ENCODE data around the gene TRIM2. TPM values are rescaled to one million over a fixed set of nuclear protein-coding genes. Genes with fewer than 3 reads are reported as not detected.

Gene TRIM2
- total and polyA plus RNA-seq, 4 donors, result 3.4 to 15.5 (median 8.9) TPM

GRCh38 chr4:153347117-153347516, 142.9 kb downstream of the TRIM2 start (continued):
- no peak for TF ChIP-seq CTCF (IDR thresholded peaks at IDR 0.05; ENCODE audit: low read depth, low read length, missing input control)
- TF ChIP-seq JUND (IDR thresholded peaks at IDR 0.05), result no peak
- no peak for TF ChIP-seq NR2F2 (IDR thresholded peaks at IDR 0.05)
- no peak for TF ChIP-seq YY1 (IDR thresholded peaks at IDR 0.05)
- no peak for TF ChIP-seq RXRA (IDR thresholded peaks at IDR 0.05)
- no peak for TF ChIP-seq EGR1 (IDR thresholded peaks at IDR 0.05; ENCODE audit: low read depth in 2 of 2)
- no peak for TF ChIP-seq ATF3 (IDR thresholded peaks at IDR 0.05)
- TF ChIP-seq FOXA1 (IDR thresholded peaks at IDR 0.05), result no peak
- TF ChIP-seq HNF4A (conservative IDR thresholded peaks at IDR 0.05), result no peak

- 84% methylated on average over 4 of the region's 4 CpGs for WGBS
- no peak for DNase-seq (ENCODE audit: low spot score)
- TF ChIP-seq EGR1 (IDR thresholded peaks at IDR 0.05; ENCODE audit: low read depth in 2 of 2), result no peak
- Histone ChIP-seq H3K9me3 (ENCODE audit: control insufficient read depth in 4 of 4, low read length in 3 of 4) (no peaks in the 10 kb centered on the region), H3K36me3 (ENCODE audit: control insufficient read depth in 4 of 4, insufficient read depth in 3 of 4, low read depth in 1 of 4, low read length in 3 of 4) (no peaks in the 10 kb centered on the region), H3K27ac (ENCODE audit: low read depth in 1 of 2, low read length in 2 of 2) (no peak overlapping the region), H3K4me1 (ENCODE audit: control insufficient read depth in 4 of 4, insufficient read depth in 4 of 4, low read length in 3 of 4) (peaks cover 1 to 21% (median 12%) of the 10 kb centered on the region in 4 donors), H3K9ac (ENCODE audit: low read depth in 1 of 2, low read length in 2 of 2) (no peak overlapping the region), H3K27me3 (ENCODE audit: control insufficient read depth in 4 of 4, insufficient read depth in 4 of 4, low read length in 3 of 4) (no peaks in the 10 kb centered on the region), H3K4me3 (ENCODE audit: low read depth in 1 of 3, low read length in 3 of 3) (no peak overlapping the region)
Measured at GRCh38 chr4:153348006-153348405, 143.8 kb downstream of the TRIM2 start.

GRCh38 chr4:153349206-153349805, 145.1 kb downstream of the TRIM2 start:
- H3K4me3 ChIP-seq (ENCODE audit: low read depth in 1 of 3, low read length in 3 of 3), result no peak overlapping the region
- no peaks in the 10 kb centered on the region for H3K36me3 ChIP-seq (ENCODE audit: control insufficient read depth in 4 of 4, insufficient read depth in 3 of 4, low read depth in 1 of 4, low read length in 3 of 4)
- H3K9me3 ChIP-seq (ENCODE audit: control insufficient read depth in 4 of 4, low read length in 3 of 4), result no peaks in the 10 kb centered on the region
- H3K4me1 ChIP-seq (ENCODE audit: control insufficient read depth in 4 of 4, insufficient read depth in 4 of 4, low read length in 3 of 4), result peaks cover under 1 to 17% (median 10%) of the 10 kb centered on the region in 4 donors
- WGBS, result 94% methylated on average over 1 of the region's 1 CpG
- no peak for DNase-seq (ENCODE audit: low spot score)
- no peak overlapping the region for H3K9ac ChIP-seq (ENCODE audit: low read depth in 1 of 2, low read length in 2 of 2)
- H3K27ac ChIP-seq (ENCODE audit: low read depth in 1 of 2, low read length in 2 of 2), result no peak overlapping the region
- TF ChIP-seq MAX (IDR thresholded peaks at IDR 0.05), result no peak
- no peak for TF ChIP-seq CTCF (IDR thresholded peaks at IDR 0.05; ENCODE audit: low read depth, low read length, missing input control)
- no peak for TF ChIP-seq REST (IDR thresholded peaks at IDR 0.05)
- TF ChIP-seq ZBTB33 (IDR thresholded peaks at IDR 0.05), result no peak
- TF ChIP-seq HNF4G (IDR thresholded peaks at IDR 0.05), result no peak
- TF ChIP-seq JUND (IDR thresholded peaks at IDR 0.05), result no peak
- TF ChIP-seq RAD21 (IDR thresholded peaks at IDR 0.05), result no peak
- TF ChIP-seq HNF4A (conservative IDR thresholded peaks at IDR 0.05), result no peak
- no peak for TF ChIP-seq ATF3 (IDR thresholded peaks at IDR 0.05)
- no peaks in the 10 kb centered on the region for H3K27me3 ChIP-seq (ENCODE audit: control insufficient read depth in 4 of 4, insufficient read depth in 4 of 4, low read length in 3 of 4)

Measured in liver (tissue), 9 donors.